Tibial nerve (tissue), 4 donors: ENCODE data around the gene THSD4. TPM values are rescaled to one million over a fixed set of nuclear protein-coding genes. Genes with fewer than 3 reads are reported as not detected.

Experiments used
- DNase-seq, 2 donors: peaks; one replicate each; pipeline ENCODE4 v3.0.0-alpha.2; 2019; ENCODE audit warnings: low spot score in 2 of 2
- H3K27ac ChIP-seq, 4 donors: fragments of 200-600 bp; sonication (generic) in 3 of 4; one replicate each; pipeline ENCODE4 v1.5.1; 2017 to 2019; ENCODE audit warnings: mild to moderate bottlenecking in 1 of 4
- H3K27me3 ChIP-seq, 2 donors: fragments of 200-600 bp; sonication (generic) in 1 of 2; one replicate each; pipeline versions ENCODE4 v1.5.1 to v1.6.0; 2017 to 2019
- H3K36me3 ChIP-seq, 3 donors: fragments of 200-600 bp; sonication (generic); one replicate each; pipeline ENCODE4 v1.5.1; 2018 to 2019
- H3K4me1 ChIP-seq, 4 donors: fragments of 200-600 bp; sonication (generic) in 3 of 4; one replicate each; pipeline ENCODE4 v1.5.1; 2017 to 2019
- H3K4me3 ChIP-seq, 4 donors: fragments of 200-600 bp; sonication (generic) in 3 of 4; one replicate each; pipeline ENCODE4 v1.5.1; 2017 to 2019; ENCODE audit warnings: mild to moderate bottlenecking in 1 of 4, moderate library complexity in 1 of 4
- H3K9me3 ChIP-seq, 4 donors: fragments of 200-600 bp; sonication (generic) in 3 of 4; one replicate each; pipeline ENCODE4 v1.5.1; 2017 to 2019
- CTCF ChIP-seq, 5 experiments: fragments of 200-600 bp in 3 of 5; fragments of 450-650 bp in 2 of 5; sonication (generic) in 3 of 5; IDR thresholded peaks; one replicate each; pipeline ENCODE4 v1.5.1; 2016 to 2019; ENCODE audit warnings: antibody characterized with exemption in 5 of 5, mild to moderate bottlenecking in 3 of 5, moderate library complexity in 2 of 5
- EP300 ChIP-seq, 2 donors: sonication (generic); formaldehyde crosslinking; IDR thresholded peaks; one replicate each; pipeline ENCODE4 v1.6.1; 2017; ENCODE audit warnings: antibody characterized with exemption in 2 of 2, mild to moderate bottlenecking in 1 of 2
- POLR2A ChIP-seq, 2 donors: fragments of 450-650 bp; IDR thresholded peaks; one replicate each; pipeline ENCODE4 v1.6.1; 2017; ENCODE audit warnings: antibody characterized with exemption in 2 of 2, mild to moderate bottlenecking in 2 of 2, moderate library complexity in 2 of 2
- WGBS, 2 donors: methylation state at CpG; one replicate each; pipeline ENCODE4 v1.1.5; 2018; 5-methylcytosine and 5-hydroxymethylcytosine counted together
- total RNA-seq, 4 donors: library from RNA; depleted of rRNA; stranded (reverse); fragments of >200 nt; gene quantifications; one replicate each; pipeline ENCODE4 v1.1.0, GENCODE V29; 2016

The THSD4 gene
- total RNA-seq, 4 donors from 2014 or later = 9.6 to 25.1 (median 21.2) TPM

- H3K36me3 ChIP-seq = no peaks in the 10 kb centered on the region
- no peaks in the 10 kb centered on the region for H3K27me3 ChIP-seq
- H3K27ac ChIP-seq = no peak overlapping the region
- TF ChIP-seq POLR2A (IDR thresholded peaks at IDR 0.05) (no peak), CTCF (IDR thresholded peaks at IDR 0.05) (no peak), EP300 (IDR thresholded peaks at IDR 0.05) (no peak)
- no peak overlapping the region for H3K4me3 ChIP-seq
- peaks cover 0 to 3% (median 0%) of the 10 kb centered on the region in 4 donors for H3K9me3 ChIP-seq
- 90 to 98% methylated on average over 4 to 5 of the region's 5 CpGs for WGBS, 2 donors
- H3K4me1 ChIP-seq = no peaks in the 10 kb centered on the region
- DNase-seq = no peak
Observed at GRCh38 chr15:71422530-71423259, 307.4 kb downstream of the THSD4 start.

- Histone ChIP-seq H3K27me3 (no peaks in the 10 kb centered on the region), H3K9me3 (peaks cover 0 to 3% (median 0%) of the 10 kb centered on the region in 4 donors), H3K4me1 (no peaks in the 10 kb centered on the region), H3K36me3 (no peaks in the 10 kb centered on the region), H3K4me3 (no peak overlapping the region), H3K27ac (no peak overlapping the region)
- no peak for TF ChIP-seq POLR2A (IDR thresholded peaks at IDR 0.05)
- no peak for TF ChIP-seq CTCF (IDR thresholded peaks at IDR 0.05)
- no peak for TF ChIP-seq EP300 (IDR thresholded peaks at IDR 0.05)
- no peak for DNase-seq
- WGBS, 2 donors = 65 to 75% methylated on average over 2 of the region's 2 CpGs
Observed at GRCh38 chr15:71424765-71425164, 309.5 kb downstream of the THSD4 start.

GRCh38 chr15:71425388-71425787 lies 310.1 kb downstream of the THSD4 start:
- Histone ChIP-seq H3K4me3 (no peak overlapping the region), H3K27ac (no peak overlapping the region), H3K36me3 (no peaks in the 10 kb centered on the region), H3K27me3 (no peaks in the 10 kb centered on the region), H3K4me1 (no peaks in the 10 kb centered on the region), H3K9me3 (peaks cover 0 to 3% (median 0%) of the 10 kb centered on the region in 4 donors)
- 85 to 93% methylated on average over 3 of the region's 3 CpGs for WGBS, 2 donors
- DNase-seq = no peak
- no peak for TF ChIP-seq CTCF (IDR thresholded peaks at IDR 0.05)
- no peak for TF ChIP-seq POLR2A (IDR thresholded peaks at IDR 0.05)
- no peak for TF ChIP-seq EP300 (IDR thresholded peaks at IDR 0.05)

- Histone ChIP-seq H3K4me3 (no peak overlapping the region), H3K9me3 (peaks cover 0 to 3% (median 0%) of the 10 kb centered on the region in 4 donors), H3K27me3 (no peaks in the 10 kb centered on the region), H3K4me1 (no peaks in the 10 kb centered on the region), H3K27ac (no peak overlapping the region), H3K36me3 (no peaks in the 10 kb centered on the region)
- no peak for DNase-seq
- TF ChIP-seq POLR2A (IDR thresholded peaks at IDR 0.05) = no peak
- TF ChIP-seq CTCF (IDR thresholded peaks at IDR 0.05) = no peak
- no peak for TF ChIP-seq EP300 (IDR thresholded peaks at IDR 0.05)
- 89 to 92% methylated on average over 2 of the region's 2 CpGs for WGBS, 2 donors
Observed at GRCh38 chr15:71426792-71427191, 311.5 kb downstream of the THSD4 start.

GRCh38 chr15:71430782-71431181 lies 315.5 kb downstream of the THSD4 start:
- Histone ChIP-seq H3K36me3 (no peaks in the 10 kb centered on the region), H3K4me1 (no peaks in the 10 kb centered on the region), H3K27me3 (no peaks in the 10 kb centered on the region), H3K27ac (no peak overlapping the region), H3K9me3 (no peaks in the 10 kb centered on the region), H3K4me3 (no peak overlapping the region)
- 84 to 86% methylated on average over 2 of the region's 2 CpGs for WGBS, 2 donors
- no peak for DNase-seq
- no peak for TF ChIP-seq POLR2A (IDR thresholded peaks at IDR 0.05)
- TF ChIP-seq EP300 (IDR thresholded peaks at IDR 0.05) = no peak
- no peak for TF ChIP-seq CTCF (IDR thresholded peaks at IDR 0.05)
